ENCODE results near the gene ENTREP1. TPM values are rescaled to one million over a fixed set of nuclear protein-coding genes. Genes with fewer than 3 reads are reported as not detected.

Gene ENTREP1
- total RNA-seq, 1 donor from 2014 or later = 22.1 TPM

Other genes with a start within 250 kb of the ENTREP1 start
- gene TJP2, start 150.9 kb upstream of the ENTREP1 start, total RNA-seq = 130 TPM